ENCODE results near the gene PDE1C. TPM values are rescaled to one million over a fixed set of nuclear protein-coding genes. Genes with fewer than 3 reads are reported as not detected.

Gene PDE1C
- total RNA-seq, 1 experiment from 2014 or later = 14.1 TPM

DNA sequence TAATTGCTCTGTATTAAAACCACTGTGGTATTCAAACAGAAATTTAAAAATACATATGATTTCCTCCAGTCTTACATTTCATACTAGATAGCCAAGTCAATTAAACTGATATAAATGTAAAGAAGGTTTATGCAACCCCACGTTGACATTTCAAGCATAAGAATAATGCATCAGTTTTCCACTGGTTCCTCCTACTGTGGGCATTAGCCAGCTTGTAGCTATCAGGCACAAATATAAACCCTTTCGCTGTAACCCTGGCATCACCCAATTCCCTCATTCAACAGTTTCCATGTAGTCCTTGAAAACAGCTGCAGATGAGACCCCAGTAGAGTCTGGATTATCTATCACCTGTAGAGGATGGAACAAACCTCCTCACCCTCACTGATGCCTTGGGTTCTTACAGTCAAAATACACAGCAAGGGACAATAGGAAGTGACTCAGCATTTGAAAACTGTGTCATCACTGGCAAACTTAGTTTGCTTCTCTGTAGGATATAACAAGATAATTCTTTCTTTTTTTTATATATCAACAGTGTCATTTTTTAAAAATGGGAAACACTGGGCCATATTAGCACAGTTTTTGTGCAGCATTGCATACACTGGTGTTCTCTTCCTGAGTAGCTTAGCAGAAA is 113.0 kb downstream of the PDE1C start:
- Histone ChIP-seq H3K9me2 (replicated peaks; ENCODE audit: low read length) (no peaks in the 10 kb centered on the region), H3K79me2 (ENCODE audit: low read length) (no peaks in the 10 kb centered on the region), H3K27me3 (ENCODE audit: low read length) (no peaks in the 10 kb centered on the region), H3K4me2 (ENCODE audit: low read length) (peak overlapping the region; percentile 23), H3K9ac (ENCODE audit: low read length) (peak overlapping the region; percentile 3; the same call in 1 of the 2 replicates), H3K4me3 (ENCODE audit: low read length) (no peak overlapping the region), H4K20me1 (ENCODE audit: low read length) (no peaks in the 10 kb centered on the region), H3K9me3 (ENCODE audit: low read length) (no peaks in the 10 kb centered on the region), H3F3A (ENCODE audit: low read length, unreplicated experiment) (no peaks in the 10 kb centered on the region), H2AFZ (ENCODE audit: low read length) (no peak overlapping the region), H3K4me1 (ENCODE audit: insufficient read depth, low read length) (peaks cover 43% of the 10 kb centered on the region), H3K27ac (ENCODE audit: low read length) (peak overlapping the region; percentile 59), H3K36me3 (ENCODE audit: low read depth, low read length) (no peaks in the 10 kb centered on the region)
- ATAC-seq (peak; percentile 76), DNase-seq (peak; percentile 78)
- ChIA-PET POLR2A (ENCODE audit: unreplicated experiment) (interaction anchor here (0.7 kb wide), 1 partner anchor 159 kb away, joined by 6 read pairs; no protein-coding TSS in a partner anchor), CTCF (interaction anchor here (1.3 kb wide), 1 partner anchor 247 kb away, joined by 3 read pairs; no protein-coding TSS in a partner anchor)
- TF ChIP-seq EZH2 (IDR thresholded peaks at IDR 0.05; ENCODE audit: low read length, unreplicated experiment) (no peak), EZH2phosphoT487 (IDR thresholded peaks at IDR 0.05; ENCODE audit: borderline replicate concordance, low read length) (no peak)
- TF ChIP-seq, protein P1, sequence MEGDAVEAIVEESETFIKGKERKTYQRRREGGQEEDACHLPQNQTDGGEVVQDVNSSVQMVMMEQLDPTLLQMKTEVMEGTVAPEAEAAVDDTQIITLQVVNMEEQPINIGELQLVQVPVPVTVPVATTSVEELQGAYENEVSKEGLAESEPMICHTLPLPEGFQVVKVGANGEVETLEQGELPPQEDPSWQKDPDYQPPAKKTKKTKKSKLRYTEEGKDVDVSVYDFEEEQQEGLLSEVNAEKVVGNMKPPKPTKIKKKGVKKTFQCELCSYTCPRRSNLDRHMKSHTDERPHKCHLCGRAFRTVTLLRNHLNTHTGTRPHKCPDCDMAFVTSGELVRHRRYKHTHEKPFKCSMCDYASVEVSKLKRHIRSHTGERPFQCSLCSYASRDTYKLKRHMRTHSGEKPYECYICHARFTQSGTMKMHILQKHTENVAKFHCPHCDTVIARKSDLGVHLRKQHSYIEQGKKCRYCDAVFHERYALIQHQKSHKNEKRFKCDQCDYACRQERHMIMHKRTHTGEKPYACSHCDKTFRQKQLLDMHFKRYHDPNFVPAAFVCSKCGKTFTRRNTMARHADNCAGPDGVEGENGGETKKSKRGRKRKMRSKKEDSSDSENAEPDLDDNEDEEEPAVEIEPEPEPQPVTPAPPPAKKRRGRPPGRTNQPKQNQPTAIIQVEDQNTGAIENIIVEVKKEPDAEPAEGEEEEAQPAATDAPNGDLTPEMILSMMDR (conservative IDR thresholded peaks at IDR 0.05; ENCODE audit: low read depth, low read length) = no peak
- intact Hi-C loops (cut with micrococcal nuclease) = loop anchor here (5.0 kb wide), 1 partner anchor 80 kb away; no protein-coding TSS in a partner anchor
- BruUV-seq (replicated peaks) = no TSS peak

DNA sequence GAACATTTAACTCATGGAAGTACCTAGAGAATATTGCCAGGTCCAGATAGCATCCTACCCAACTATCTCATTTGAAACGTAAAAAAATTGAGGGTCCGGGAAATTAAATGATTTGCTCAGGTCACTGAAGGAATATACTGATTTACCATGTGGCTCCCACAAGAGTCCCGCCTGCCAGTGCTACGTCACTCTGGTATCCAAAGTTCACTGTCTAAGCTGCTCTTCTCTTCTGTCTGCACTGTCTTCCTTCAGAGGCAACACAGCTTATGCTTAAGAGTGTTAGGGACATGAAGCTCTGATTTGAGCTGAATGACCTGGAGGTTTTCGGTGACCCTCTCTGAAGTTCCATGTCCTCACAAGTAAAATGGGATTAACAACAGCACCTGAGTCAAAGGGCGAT is 114.6 kb downstream of the PDE1C start:
- H3K9ac ChIP-seq (ENCODE audit: low read length) = no peak overlapping the region
- H3F3A ChIP-seq (ENCODE audit: low read length, unreplicated experiment) = no peaks in the 10 kb centered on the region
- H3K27me3 ChIP-seq (ENCODE audit: low read length) = no peaks in the 10 kb centered on the region
- no peaks in the 10 kb centered on the region for H3K36me3 ChIP-seq (ENCODE audit: low read depth, low read length)
- peaks cover 50% of the 10 kb centered on the region for H3K4me1 ChIP-seq (ENCODE audit: insufficient read depth, low read length)
- TF ChIP-seq EZH2phosphoT487 (IDR thresholded peaks at IDR 0.05; ENCODE audit: borderline replicate concordance, low read length) (no peak), EZH2 (IDR thresholded peaks at IDR 0.05; ENCODE audit: low read length, unreplicated experiment) (no peak)
- TF ChIP-seq, protein P1 (conservative IDR thresholded peaks at IDR 0.05; ENCODE audit: low read depth, low read length) = no peak
- ChIA-PET CTCF (interaction anchor here (0.6 to 1.3 kb wide), 2 partner anchors 36 to 249 kb away, joined by 3 to 4 read pairs; no protein-coding TSS in a partner anchor), POLR2A (ENCODE audit: unreplicated experiment) (interaction anchor here (0.6 to 0.9 kb wide), 3 partner anchors 54 to 1164 kb away, joined by 3 to 5 read pairs (median 3); no protein-coding TSS in a partner anchor)
- no peaks in the 10 kb centered on the region for H3K9me2 ChIP-seq (replicated peaks; ENCODE audit: low read length)
- no peak overlapping the region for H2AFZ ChIP-seq (ENCODE audit: low read length)
- H3K4me3 ChIP-seq (ENCODE audit: low read length) = no peak overlapping the region
- DNase-seq (no peak), ATAC-seq (no peak)
- H3K79me2 ChIP-seq (ENCODE audit: low read length) = no peaks in the 10 kb centered on the region
- H3K27ac ChIP-seq (ENCODE audit: low read length) = peak overlapping the region; percentile 59; the same call in 1 of the 2 replicates
- H3K9me3 ChIP-seq (ENCODE audit: low read length) = no peaks in the 10 kb centered on the region
- H3K4me2 ChIP-seq (ENCODE audit: low read length) = no peak overlapping the region
- BruUV-seq (replicated peaks) = no TSS peak
- intact Hi-C loops (cut with micrococcal nuclease) = loop anchor here (5.0 kb wide), 1 partner anchor 82 kb away; no protein-coding TSS in a partner anchor
- no peaks in the 10 kb centered on the region for H4K20me1 ChIP-seq (ENCODE audit: low read length)

DNA sequence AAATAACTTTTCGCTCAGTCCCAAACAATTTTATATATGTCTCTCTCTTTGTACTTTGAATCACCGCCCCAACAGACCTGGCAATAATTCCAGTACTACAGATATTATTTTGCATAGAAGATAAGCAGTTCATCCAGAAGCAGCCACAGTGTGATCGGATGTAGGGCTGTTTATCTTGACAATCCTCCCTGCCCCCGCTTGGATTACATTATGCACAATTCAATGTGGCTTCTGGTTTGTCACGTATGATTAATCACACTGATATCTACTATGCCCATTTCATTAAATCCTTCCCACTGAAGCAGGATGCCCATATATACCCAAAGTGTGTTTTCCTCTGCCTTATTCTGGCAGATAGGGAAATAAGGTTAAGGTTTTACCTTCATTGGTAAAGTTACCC is 115.2 kb downstream of the PDE1C start:
- Histone ChIP-seq H3K9ac (ENCODE audit: low read length) (no peak overlapping the region), H3K9me2 (replicated peaks; ENCODE audit: low read length) (no peaks in the 10 kb centered on the region), H3K79me2 (ENCODE audit: low read length) (no peaks in the 10 kb centered on the region), H2AFZ (ENCODE audit: low read length) (no peak overlapping the region), H3K9me3 (ENCODE audit: low read length) (no peaks in the 10 kb centered on the region), H3F3A (ENCODE audit: low read length, unreplicated experiment) (no peaks in the 10 kb centered on the region), H4K20me1 (ENCODE audit: low read length) (no peaks in the 10 kb centered on the region), H3K4me2 (ENCODE audit: low read length) (no peak overlapping the region), H3K27me3 (ENCODE audit: low read length) (no peaks in the 10 kb centered on the region), H3K4me3 (ENCODE audit: low read length) (no peak overlapping the region), H3K36me3 (ENCODE audit: low read depth, low read length) (no peaks in the 10 kb centered on the region), H3K27ac (ENCODE audit: low read length) (no peak overlapping the region), H3K4me1 (ENCODE audit: insufficient read depth, low read length) (peaks cover 56% of the 10 kb centered on the region)
- no TSS peak for BruUV-seq (replicated peaks)
- DNase-seq = peak; percentile 58
- CTCF ChIA-PET = no interaction called here
- intact Hi-C loops (cut with micrococcal nuclease) = loop anchor here (5.0 kb wide), 1 partner anchor 82 kb away; no protein-coding TSS in a partner anchor
- ATAC-seq = 0 out of 2 replicates have a peak, but pooled peaks have one; percentile 7
- POLR2A ChIA-PET (ENCODE audit: unreplicated experiment) = interaction anchor here (0.6 kb wide), 1 partner anchor 54 kb away, joined by 3 read pairs; no protein-coding TSS in a partner anchor
- TF ChIP-seq EZH2phosphoT487 (IDR thresholded peaks at IDR 0.05; ENCODE audit: borderline replicate concordance, low read length) (no peak), EZH2 (IDR thresholded peaks at IDR 0.05; ENCODE audit: low read length, unreplicated experiment) (no peak)
- TF ChIP-seq, protein P1 (conservative IDR thresholded peaks at IDR 0.05; ENCODE audit: low read depth, low read length) = no peak
